ENCODE measurements around the gene HS3ST5. TPM values are rescaled to one million over a fixed set of nuclear protein-coding genes. Genes with fewer than 3 reads are reported as not detected.

The HS3ST5 gene
- total and polyA plus RNA-seq, 2 experiments from 2014 or later = 2.8 to 3.5 TPM

- Histone ChIP-seq H3K4me2 (peak overlapping the region; percentile 75), H3K9me2 (ENCODE audit: insufficient read depth) (peaks cover 4% of the 10 kb centered on the region), H3K27me3 (ENCODE audit: insufficient read depth) (no peaks in the 10 kb centered on the region), H3F3A (replicated peaks; ENCODE audit: low read depth) (peaks cover 4% of the 10 kb centered on the region; the same call in 1 of the 2 replicates), H2AFZ (no peak overlapping the region), H3K79me2 (replicated peaks; ENCODE audit: insufficient read depth) (peaks cover 22% of the 10 kb centered on the region), H3K4me3 (peak overlapping the region; percentile 82), H4K20me1 (replicated peaks; ENCODE audit: insufficient read depth) (no peaks in the 10 kb centered on the region), H3K4me1 (ENCODE audit: insufficient read depth) (peaks cover 35% of the 10 kb centered on the region), H3K27ac (ENCODE audit: low read depth) (peak overlapping the region; percentile 80), H3K36me3 (ENCODE audit: insufficient read depth) (no peaks in the 10 kb centered on the region)
- DNase-seq (ENCODE audit: low spot score) (no peak), ATAC-seq (no peak)
- Mint-ChIP-seq H3K4me1 (peaks cover 30% of the 10 kb centered on the region), H3K9me3 (peaks cover 4% of the 10 kb centered on the region; the same call in 1 of the 3 replicates), H3K4me3 (peak overlapping the region; percentile 99), H3K36me3 (ENCODE audit: low read depth) (no peaks in the 10 kb centered on the region; the same call in 1 of the 3 replicates), H3K27ac (no peak overlapping the region), H3K27me3 (ENCODE audit: insufficient read depth, low read depth, poor library complexity) (peaks cover 10% of the 10 kb centered on the region)
- TF ChIP-seq REST (IDR thresholded peaks at IDR 0.05; ENCODE audit: unreplicated experiment) (no peak), NANOG (IDR thresholded peaks at IDR 0.05; ENCODE audit: borderline replicate concordance) (peak; percentile 43)
Measured at GRCh38 chr6:114344246-114344970, 1.6 kb upstream of the HS3ST5 start.

GRCh38 chr6:114343782-114344144, 940 bp upstream of the HS3ST5 start:
- Histone ChIP-seq H3K4me3 (peak overlapping the region; percentile 82), H3K79me2 (replicated peaks; ENCODE audit: insufficient read depth) (peaks cover 28% of the 10 kb centered on the region), H3K27ac (ENCODE audit: low read depth) (peak overlapping the region; percentile 80), H3K4me1 (ENCODE audit: insufficient read depth) (peaks cover 41% of the 10 kb centered on the region), H3K36me3 (ENCODE audit: insufficient read depth) (no peaks in the 10 kb centered on the region), H3F3A (replicated peaks; ENCODE audit: low read depth) (peaks cover 4% of the 10 kb centered on the region; the same call in 1 of the 2 replicates), H2AFZ (no peak overlapping the region), H3K9me2 (ENCODE audit: insufficient read depth) (0 out of 2 replicates have a peak, but pooled peaks cover 1% of the 10 kb centered on the region), H3K4me2 (peak overlapping the region; percentile 75), H4K20me1 (replicated peaks; ENCODE audit: insufficient read depth) (no peaks in the 10 kb centered on the region), H3K27me3 (ENCODE audit: insufficient read depth) (no peaks in the 10 kb centered on the region)
- no peaks in the 10 kb centered on the region; the same call in 1 of the 3 replicates for H3K36me3 Mint-ChIP-seq (ENCODE audit: low read depth)
- peak overlapping the region; percentile 99 for H3K4me3 Mint-ChIP-seq
- peaks cover 4% of the 10 kb centered on the region; the same call in 1 of the 3 replicates for H3K9me3 Mint-ChIP-seq
- H3K27me3 Mint-ChIP-seq (ENCODE audit: insufficient read depth, low read depth, poor library complexity) = peaks cover 10% of the 10 kb centered on the region
- no peak for DNase-seq (ENCODE audit: low spot score)
- H3K4me1 Mint-ChIP-seq = peaks cover 35% of the 10 kb centered on the region
- ATAC-seq = no peak
- H3K27ac Mint-ChIP-seq = peak overlapping the region; percentile 17; the same call in 1 of the 2 replicates
- no peak for TF ChIP-seq REST (IDR thresholded peaks at IDR 0.05; ENCODE audit: unreplicated experiment)
- no peak for TF ChIP-seq ZNF331 (CRISPR knock-in tag; IDR thresholded peaks at IDR 0.05; ENCODE audit: low read depth)
- TF ChIP-seq EZH2phosphoT487 (IDR thresholded peaks at IDR 0.05; ENCODE audit: unreplicated experiment) = no peak
- TF ChIP-seq EZH2 (IDR thresholded peaks at IDR 0.05; ENCODE audit: low read depth, unreplicated experiment) = no peak
- no peak for TF ChIP-seq ZNF462 (CRISPR knock-in tag; IDR thresholded peaks at IDR 0.05)

All from GM23338 (cell line).